ENCODE results near the gene LOXL3. TPM values are rescaled to one million over a fixed set of nuclear protein-coding genes. Genes with fewer than 3 reads are reported as not detected.

The LOXL3 gene
- total and polyA plus RNA-seq, 2 experiments from 2014 or later, result 11.2 to 13.6 TPM

GRCh38 chr2:74503506-74504475 is 50.0 kb downstream of the LOXL3 start:
- H3K4me2 ChIP-seq, result peak overlapping the region; percentile 92
- peaks cover 55% of the 10 kb centered on the region for H3K4me1 ChIP-seq (ENCODE audit: insufficient read depth)
- peak overlapping the region; percentile 99 for H3K27ac ChIP-seq
- H3K36me3 ChIP-seq (replicated peaks; ENCODE audit: insufficient read depth, low read depth), result no peaks in the 10 kb centered on the region
- no peak for DNase-seq (ENCODE audit: low spot score)
- peak overlapping the region; percentile 53 for H2AFZ ChIP-seq
- peak overlapping the region; percentile 30 for H3K4me3 ChIP-seq
- WGBS (ENCODE audit: low lambda C conversion rate, missing lambda C conversion rate), result 57% methylated on average over 44 of the region's 45 CpGs
- H3K27me3 ChIP-seq, result peaks cover 26% of the 10 kb centered on the region
- no peaks in the 10 kb centered on the region for H3K9me2 ChIP-seq (replicated peaks; ENCODE audit: insufficient read depth)
- H3K79me2 ChIP-seq, result peaks cover 40% of the 10 kb centered on the region
- TF ChIP-seq EZH2phosphoT487 (IDR thresholded peaks at IDR 0.05; ENCODE audit: low read depth, severe bottlenecking, unreplicated experiment), result no peak
- TF ChIP-seq EZH2 (IDR thresholded peaks at IDR 0.05; ENCODE audit: borderline replicate concordance), result no peak
- TF ChIP-seq, protein P1, sequence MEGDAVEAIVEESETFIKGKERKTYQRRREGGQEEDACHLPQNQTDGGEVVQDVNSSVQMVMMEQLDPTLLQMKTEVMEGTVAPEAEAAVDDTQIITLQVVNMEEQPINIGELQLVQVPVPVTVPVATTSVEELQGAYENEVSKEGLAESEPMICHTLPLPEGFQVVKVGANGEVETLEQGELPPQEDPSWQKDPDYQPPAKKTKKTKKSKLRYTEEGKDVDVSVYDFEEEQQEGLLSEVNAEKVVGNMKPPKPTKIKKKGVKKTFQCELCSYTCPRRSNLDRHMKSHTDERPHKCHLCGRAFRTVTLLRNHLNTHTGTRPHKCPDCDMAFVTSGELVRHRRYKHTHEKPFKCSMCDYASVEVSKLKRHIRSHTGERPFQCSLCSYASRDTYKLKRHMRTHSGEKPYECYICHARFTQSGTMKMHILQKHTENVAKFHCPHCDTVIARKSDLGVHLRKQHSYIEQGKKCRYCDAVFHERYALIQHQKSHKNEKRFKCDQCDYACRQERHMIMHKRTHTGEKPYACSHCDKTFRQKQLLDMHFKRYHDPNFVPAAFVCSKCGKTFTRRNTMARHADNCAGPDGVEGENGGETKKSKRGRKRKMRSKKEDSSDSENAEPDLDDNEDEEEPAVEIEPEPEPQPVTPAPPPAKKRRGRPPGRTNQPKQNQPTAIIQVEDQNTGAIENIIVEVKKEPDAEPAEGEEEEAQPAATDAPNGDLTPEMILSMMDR (IDR thresholded peaks at IDR 0.05; ENCODE audit: poor library complexity), result no peak
- H4K20me1 ChIP-seq (ENCODE audit: insufficient read depth, poor library complexity, severe bottlenecking), result no peaks in the 10 kb centered on the region
- H3K9me3 ChIP-seq (ENCODE audit: low read depth), result no peaks in the 10 kb centered on the region

GRCh38 chr2:74502720-74503505 is 50.8 kb downstream of the LOXL3 start:
- Histone ChIP-seq H3K4me3 (peak overlapping the region; percentile 40), H3K4me2 (peak overlapping the region; percentile 92), H3K27me3 (peaks cover 35% of the 10 kb centered on the region), H4K20me1 (ENCODE audit: insufficient read depth, poor library complexity, severe bottlenecking) (no peaks in the 10 kb centered on the region), H2AFZ (peak overlapping the region; percentile 80), H3K4me1 (ENCODE audit: insufficient read depth) (peaks cover 57% of the 10 kb centered on the region), H3K36me3 (replicated peaks; ENCODE audit: insufficient read depth, low read depth) (no peaks in the 10 kb centered on the region), H3K9me3 (ENCODE audit: low read depth) (no peaks in the 10 kb centered on the region), H3K9me2 (replicated peaks; ENCODE audit: insufficient read depth) (no peaks in the 10 kb centered on the region), H3K79me2 (peaks cover 40% of the 10 kb centered on the region), H3K27ac (peak overlapping the region; percentile 99)
- peak; percentile 92 for DNase-seq (ENCODE audit: low spot score)
- TF ChIP-seq EZH2 (IDR thresholded peaks at IDR 0.05; ENCODE audit: borderline replicate concordance) (peak; percentile 61), EZH2phosphoT487 (IDR thresholded peaks at IDR 0.05; ENCODE audit: low read depth, severe bottlenecking, unreplicated experiment) (no peak)
- TF ChIP-seq, protein P1 (IDR thresholded peaks at IDR 0.05; ENCODE audit: poor library complexity), result peak; percentile 44
- WGBS (ENCODE audit: low lambda C conversion rate, missing lambda C conversion rate), result 4% methylated on average over 65 of the region's 67 CpGs

GRCh38 chr2:74502147-74502719 is 51.5 kb downstream of the LOXL3 start:
- WGBS (ENCODE audit: low lambda C conversion rate, missing lambda C conversion rate), result 17% methylated on average over 31 of the region's 32 CpGs
- Histone ChIP-seq H3K27me3 (peaks cover 41% of the 10 kb centered on the region), H3K4me2 (peak overlapping the region; percentile 92), H3K9me2 (replicated peaks; ENCODE audit: insufficient read depth) (no peaks in the 10 kb centered on the region), H3K9me3 (ENCODE audit: low read depth) (no peaks in the 10 kb centered on the region), H3K27ac (peak overlapping the region; percentile 99), H3K36me3 (replicated peaks; ENCODE audit: insufficient read depth, low read depth) (no peaks in the 10 kb centered on the region), H2AFZ (peak overlapping the region; percentile 80), H3K4me3 (peak overlapping the region; percentile 40), H3K4me1 (ENCODE audit: insufficient read depth) (peaks cover 64% of the 10 kb centered on the region), H3K79me2 (peaks cover 40% of the 10 kb centered on the region), H4K20me1 (ENCODE audit: insufficient read depth, poor library complexity, severe bottlenecking) (no peaks in the 10 kb centered on the region)
- TF ChIP-seq, protein P1 (IDR thresholded peaks at IDR 0.05; ENCODE audit: poor library complexity), result no peak
- TF ChIP-seq EZH2phosphoT487 (IDR thresholded peaks at IDR 0.05; ENCODE audit: low read depth, severe bottlenecking, unreplicated experiment) (no peak), EZH2 (IDR thresholded peaks at IDR 0.05; ENCODE audit: borderline replicate concordance) (peak; percentile 15)
- peak; percentile 75 for DNase-seq (ENCODE audit: low spot score)

Data from hepatocyte (in vitro differentiated cells).